Measurements from ENCODE around the gene C2CD2L. TPM values are rescaled to one million over a fixed set of nuclear protein-coding genes. Genes with fewer than 3 reads are reported as not detected.

The C2CD2L gene
- total RNA-seq, 1 experiment from 2014 or later = 6.4 TPM

- TF ChIP-seq, protein P1, sequence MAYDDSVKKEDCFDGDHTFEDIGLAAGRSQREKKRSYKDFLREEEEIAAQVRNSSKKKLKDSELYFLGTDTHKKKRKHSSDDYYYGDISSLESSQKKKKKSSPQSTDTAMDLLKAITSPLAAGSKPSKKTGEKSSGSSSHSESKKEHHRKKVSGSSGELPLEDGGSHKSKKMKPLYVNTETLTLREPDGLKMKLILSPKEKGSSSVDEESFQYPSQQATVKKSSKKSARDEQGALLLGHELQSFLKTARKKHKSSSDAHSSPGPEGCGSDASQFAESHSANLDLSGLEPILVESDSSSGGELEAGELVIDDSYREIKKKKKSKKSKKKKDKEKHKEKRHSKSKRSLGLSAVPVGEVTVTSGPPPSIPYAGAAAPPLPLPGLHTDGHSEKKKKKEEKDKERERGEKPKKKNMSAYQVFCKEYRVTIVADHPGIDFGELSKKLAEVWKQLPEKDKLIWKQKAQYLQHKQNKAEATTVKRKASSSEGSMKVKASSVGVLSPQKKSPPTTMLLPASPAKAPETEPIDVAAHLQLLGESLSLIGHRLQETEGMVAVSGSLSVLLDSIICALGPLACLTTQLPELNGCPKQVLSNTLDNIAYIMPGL (CRISPR knock-in tag; IDR thresholded peaks at IDR 0.05) = peak; percentile 93
- TF ChIP-seq, protein P2, sequence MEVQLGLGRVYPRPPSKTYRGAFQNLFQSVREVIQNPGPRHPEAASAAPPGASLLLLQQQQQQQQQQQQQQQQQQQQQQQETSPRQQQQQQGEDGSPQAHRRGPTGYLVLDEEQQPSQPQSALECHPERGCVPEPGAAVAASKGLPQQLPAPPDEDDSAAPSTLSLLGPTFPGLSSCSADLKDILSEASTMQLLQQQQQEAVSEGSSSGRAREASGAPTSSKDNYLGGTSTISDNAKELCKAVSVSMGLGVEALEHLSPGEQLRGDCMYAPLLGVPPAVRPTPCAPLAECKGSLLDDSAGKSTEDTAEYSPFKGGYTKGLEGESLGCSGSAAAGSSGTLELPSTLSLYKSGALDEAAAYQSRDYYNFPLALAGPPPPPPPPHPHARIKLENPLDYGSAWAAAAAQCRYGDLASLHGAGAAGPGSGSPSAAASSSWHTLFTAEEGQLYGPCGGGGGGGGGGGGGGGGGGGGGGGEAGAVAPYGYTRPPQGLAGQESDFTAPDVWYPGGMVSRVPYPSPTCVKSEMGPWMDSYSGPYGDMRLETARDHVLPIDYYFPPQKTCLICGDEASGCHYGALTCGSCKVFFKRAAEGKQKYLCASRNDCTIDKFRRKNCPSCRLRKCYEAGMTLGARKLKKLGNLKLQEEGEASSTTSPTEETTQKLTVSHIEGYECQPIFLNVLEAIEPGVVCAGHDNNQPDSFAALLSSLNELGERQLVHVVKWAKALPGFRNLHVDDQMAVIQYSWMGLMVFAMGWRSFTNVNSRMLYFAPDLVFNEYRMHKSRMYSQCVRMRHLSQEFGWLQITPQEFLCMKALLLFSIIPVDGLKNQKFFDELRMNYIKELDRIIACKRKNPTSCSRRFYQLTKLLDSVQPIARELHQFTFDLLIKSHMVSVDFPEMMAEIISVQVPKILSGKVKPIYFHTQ (CRISPR knock-in tag; IDR thresholded peaks at IDR 0.05) = 0 out of 2 replicates have a peak, but pooled peaks have one; percentile 88
- TF ChIP-seq, protein P3, sequence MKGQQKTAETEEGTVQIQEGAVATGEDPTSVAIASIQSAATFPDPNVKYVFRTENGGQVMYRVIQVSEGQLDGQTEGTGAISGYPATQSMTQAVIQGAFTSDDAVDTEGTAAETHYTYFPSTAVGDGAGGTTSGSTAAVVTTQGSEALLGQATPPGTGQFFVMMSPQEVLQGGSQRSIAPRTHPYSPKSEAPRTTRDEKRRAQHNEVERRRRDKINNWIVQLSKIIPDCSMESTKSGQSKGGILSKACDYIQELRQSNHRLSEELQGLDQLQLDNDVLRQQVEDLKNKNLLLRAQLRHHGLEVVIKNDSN (CRISPR knock-in tag; IDR thresholded peaks at IDR 0.05) = peak; percentile 65; the same call in 1 of the 2 replicates
- peak; percentile 56; the same call in 1 of the 2 replicates for TF ChIP-seq ZNF138 (CRISPR knock-in tag; conservative IDR thresholded peaks at IDR 0.05)
- TF ChIP-seq FOXK1 (CRISPR knock-in tag; IDR thresholded peaks at IDR 0.05) = no peak; the same call in 1 of the 2 replicates
- TF ChIP-seq MYBL2 (CRISPR knock-in tag; IDR thresholded peaks at IDR 0.05) = peak; percentile 99
- TF ChIP-seq, protein P4, sequence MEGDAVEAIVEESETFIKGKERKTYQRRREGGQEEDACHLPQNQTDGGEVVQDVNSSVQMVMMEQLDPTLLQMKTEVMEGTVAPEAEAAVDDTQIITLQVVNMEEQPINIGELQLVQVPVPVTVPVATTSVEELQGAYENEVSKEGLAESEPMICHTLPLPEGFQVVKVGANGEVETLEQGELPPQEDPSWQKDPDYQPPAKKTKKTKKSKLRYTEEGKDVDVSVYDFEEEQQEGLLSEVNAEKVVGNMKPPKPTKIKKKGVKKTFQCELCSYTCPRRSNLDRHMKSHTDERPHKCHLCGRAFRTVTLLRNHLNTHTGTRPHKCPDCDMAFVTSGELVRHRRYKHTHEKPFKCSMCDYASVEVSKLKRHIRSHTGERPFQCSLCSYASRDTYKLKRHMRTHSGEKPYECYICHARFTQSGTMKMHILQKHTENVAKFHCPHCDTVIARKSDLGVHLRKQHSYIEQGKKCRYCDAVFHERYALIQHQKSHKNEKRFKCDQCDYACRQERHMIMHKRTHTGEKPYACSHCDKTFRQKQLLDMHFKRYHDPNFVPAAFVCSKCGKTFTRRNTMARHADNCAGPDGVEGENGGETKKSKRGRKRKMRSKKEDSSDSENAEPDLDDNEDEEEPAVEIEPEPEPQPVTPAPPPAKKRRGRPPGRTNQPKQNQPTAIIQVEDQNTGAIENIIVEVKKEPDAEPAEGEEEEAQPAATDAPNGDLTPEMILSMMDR (IDR thresholded peaks at IDR 0.05) = no peak
- TF ChIP-seq CREB1 (CRISPR knock-in tag; IDR thresholded peaks at IDR 0.05) = peak; percentile 69; the same call in 1 of the 2 replicates
- TF ChIP-seq, protein P5, sequence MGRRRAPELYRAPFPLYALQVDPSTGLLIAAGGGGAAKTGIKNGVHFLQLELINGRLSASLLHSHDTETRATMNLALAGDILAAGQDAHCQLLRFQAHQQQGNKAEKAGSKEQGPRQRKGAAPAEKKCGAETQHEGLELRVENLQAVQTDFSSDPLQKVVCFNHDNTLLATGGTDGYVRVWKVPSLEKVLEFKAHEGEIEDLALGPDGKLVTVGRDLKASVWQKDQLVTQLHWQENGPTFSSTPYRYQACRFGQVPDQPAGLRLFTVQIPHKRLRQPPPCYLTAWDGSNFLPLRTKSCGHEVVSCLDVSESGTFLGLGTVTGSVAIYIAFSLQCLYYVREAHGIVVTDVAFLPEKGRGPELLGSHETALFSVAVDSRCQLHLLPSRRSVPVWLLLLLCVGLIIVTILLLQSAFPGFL (CRISPR knock-in tag; IDR thresholded peaks at IDR 0.05; ENCODE audit: borderline replicate concordance) = no peak; the same call in 1 of the 2 replicates
- TF ChIP-seq RELA (CRISPR knock-in tag; IDR thresholded peaks at IDR 0.05; ENCODE audit: borderline replicate concordance) = no peak; the same call in 1 of the 2 replicates
- TF ChIP-seq ZNF232 (CRISPR knock-in tag; IDR thresholded peaks at IDR 0.05) = no peak
- TF ChIP-seq ZNF317 (CRISPR knock-in tag; IDR thresholded peaks at IDR 0.05; ENCODE audit: borderline replicate concordance, low read depth) = peak; percentile 47; the same call in 1 of the 2 replicates
- TF ChIP-seq NFYB (CRISPR knock-in tag; conservative IDR thresholded peaks at IDR 0.05; ENCODE audit: low read depth) = peak; percentile 85; the same call in 1 of the 2 replicates
- TF ChIP-seq, protein P6, sequence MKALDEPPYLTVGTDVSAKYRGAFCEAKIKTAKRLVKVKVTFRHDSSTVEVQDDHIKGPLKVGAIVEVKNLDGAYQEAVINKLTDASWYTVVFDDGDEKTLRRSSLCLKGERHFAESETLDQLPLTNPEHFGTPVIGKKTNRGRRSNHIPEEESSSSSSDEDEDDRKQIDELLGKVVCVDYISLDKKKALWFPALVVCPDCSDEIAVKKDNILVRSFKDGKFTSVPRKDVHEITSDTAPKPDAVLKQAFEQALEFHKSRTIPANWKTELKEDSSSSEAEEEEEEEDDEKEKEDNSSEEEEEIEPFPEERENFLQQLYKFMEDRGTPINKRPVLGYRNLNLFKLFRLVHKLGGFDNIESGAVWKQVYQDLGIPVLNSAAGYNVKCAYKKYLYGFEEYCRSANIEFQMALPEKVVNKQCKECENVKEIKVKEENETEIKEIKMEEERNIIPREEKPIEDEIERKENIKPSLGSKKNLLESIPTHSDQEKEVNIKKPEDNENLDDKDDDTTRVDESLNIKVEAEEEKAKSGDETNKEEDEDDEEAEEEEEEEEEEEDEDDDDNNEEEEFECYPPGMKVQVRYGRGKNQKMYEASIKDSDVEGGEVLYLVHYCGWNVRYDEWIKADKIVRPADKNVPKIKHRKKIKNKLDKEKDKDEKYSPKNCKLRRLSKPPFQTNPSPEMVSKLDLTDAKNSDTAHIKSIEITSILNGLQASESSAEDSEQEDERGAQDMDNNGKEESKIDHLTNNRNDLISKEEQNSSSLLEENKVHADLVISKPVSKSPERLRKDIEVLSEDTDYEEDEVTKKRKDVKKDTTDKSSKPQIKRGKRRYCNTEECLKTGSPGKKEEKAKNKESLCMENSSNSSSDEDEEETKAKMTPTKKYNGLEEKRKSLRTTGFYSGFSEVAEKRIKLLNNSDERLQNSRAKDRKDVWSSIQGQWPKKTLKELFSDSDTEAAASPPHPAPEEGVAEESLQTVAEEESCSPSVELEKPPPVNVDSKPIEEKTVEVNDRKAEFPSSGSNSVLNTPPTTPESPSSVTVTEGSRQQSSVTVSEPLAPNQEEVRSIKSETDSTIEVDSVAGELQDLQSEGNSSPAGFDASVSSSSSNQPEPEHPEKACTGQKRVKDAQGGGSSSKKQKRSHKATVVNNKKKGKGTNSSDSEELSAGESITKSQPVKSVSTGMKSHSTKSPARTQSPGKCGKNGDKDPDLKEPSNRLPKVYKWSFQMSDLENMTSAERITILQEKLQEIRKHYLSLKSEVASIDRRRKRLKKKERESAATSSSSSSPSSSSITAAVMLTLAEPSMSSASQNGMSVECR (CRISPR knock-in tag; IDR thresholded peaks at IDR 0.05; ENCODE audit: borderline replicate concordance) = peak; percentile 99
- TF ChIP-seq, protein P7, sequence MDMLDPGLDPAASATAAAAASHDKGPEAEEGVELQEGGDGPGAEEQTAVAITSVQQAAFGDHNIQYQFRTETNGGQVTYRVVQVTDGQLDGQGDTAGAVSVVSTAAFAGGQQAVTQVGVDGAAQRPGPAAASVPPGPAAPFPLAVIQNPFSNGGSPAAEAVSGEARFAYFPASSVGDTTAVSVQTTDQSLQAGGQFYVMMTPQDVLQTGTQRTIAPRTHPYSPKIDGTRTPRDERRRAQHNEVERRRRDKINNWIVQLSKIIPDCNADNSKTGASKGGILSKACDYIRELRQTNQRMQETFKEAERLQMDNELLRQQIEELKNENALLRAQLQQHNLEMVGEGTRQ (CRISPR knock-in tag; IDR thresholded peaks at IDR 0.05) = no peak
- peak; percentile 82 for TF ChIP-seq GABPB1 (CRISPR knock-in tag; IDR thresholded peaks at IDR 0.05)
- no peak for TF ChIP-seq OVOL2 (CRISPR knock-in tag; IDR thresholded peaks at IDR 0.05; ENCODE audit: borderline replicate concordance)
- no peak; the same call in 1 of the 2 replicates for TF ChIP-seq NFE2L1 (CRISPR knock-in tag; IDR thresholded peaks at IDR 0.05)
- no peak for TF ChIP-seq ZNF121 (CRISPR knock-in tag; IDR thresholded peaks at IDR 0.05)
- TF ChIP-seq ETV6 (CRISPR knock-in tag; IDR thresholded peaks at IDR 0.05) = peak; percentile 93
These were observed 11.9 kb upstream of the C2CD2L start (continued) for GRCh38 chr11:119095066-119095880.
